Activated CD4-positive, alpha-beta T cell treated with anti-CD3 and anti-CD28 coated beads, Interleukin-2, amount 10 ng/mL, durations not matched to agents 24 days and 14 days (primary cell): ENCODE results near the gene TRAFD1. TPM values are rescaled to one million over a fixed set of nuclear protein-coding genes. Genes with fewer than 3 reads are reported as not detected.
A peak's percentile ranks its signal among the peaks of the same experiment; 100 is the strongest.
"Not testable (repeated sequence)": the region's sequence is repeated elsewhere in the genome, so short reads cannot be mapped to it uniquely, and the experiment has no call there.

Source experiments
- DNase-seq: peaks from one replicate; pipeline ENCODE4 v3.0.0; 2022
- H3K27ac Mint-ChIP-seq: one replicate; pipeline ENCODE4 v1.8.0; 2022; ENCODE audit warnings: mild to moderate bottlenecking, mixed read lengths
- H3K27me3 Mint-ChIP-seq: one replicate; pipeline ENCODE4 v1.8.0; 2022; ENCODE audit warnings: mixed read lengths
- H3K36me3 Mint-ChIP-seq: one replicate; pipeline ENCODE4 v1.8.0; 2022; ENCODE audit warnings: low read depth, mild to moderate bottlenecking, mixed read lengths
- H3K4me1 Mint-ChIP-seq: one replicate; pipeline ENCODE4 v1.8.0; 2021; ENCODE audit warnings: mixed read lengths
- H3K4me3 Mint-ChIP-seq: one replicate; pipeline ENCODE4 v1.8.0; 2022; ENCODE audit warnings: mild to moderate bottlenecking, moderate library complexity, mixed read lengths
- H3K9me3 Mint-ChIP-seq: one replicate; pipeline ENCODE4 v1.8.0; 2021; ENCODE audit warnings: mixed read lengths
- intact Hi-C: fragments of 100-400 bp; cut with micrococcal nuclease; formaldehyde crosslinking; loops from one replicate; pipeline ENCODE4 v1.15.1; 2023
- total RNA-seq: library from RNA; stranded (reverse); gene quantifications from 2 replicates; pipeline ENCODE4 v1.2.3, GENCODE V29; 2022

The TRAFD1 gene
- total RNA-seq, 1 donor from 2014 or later: 45.6 TPM

DNA sequence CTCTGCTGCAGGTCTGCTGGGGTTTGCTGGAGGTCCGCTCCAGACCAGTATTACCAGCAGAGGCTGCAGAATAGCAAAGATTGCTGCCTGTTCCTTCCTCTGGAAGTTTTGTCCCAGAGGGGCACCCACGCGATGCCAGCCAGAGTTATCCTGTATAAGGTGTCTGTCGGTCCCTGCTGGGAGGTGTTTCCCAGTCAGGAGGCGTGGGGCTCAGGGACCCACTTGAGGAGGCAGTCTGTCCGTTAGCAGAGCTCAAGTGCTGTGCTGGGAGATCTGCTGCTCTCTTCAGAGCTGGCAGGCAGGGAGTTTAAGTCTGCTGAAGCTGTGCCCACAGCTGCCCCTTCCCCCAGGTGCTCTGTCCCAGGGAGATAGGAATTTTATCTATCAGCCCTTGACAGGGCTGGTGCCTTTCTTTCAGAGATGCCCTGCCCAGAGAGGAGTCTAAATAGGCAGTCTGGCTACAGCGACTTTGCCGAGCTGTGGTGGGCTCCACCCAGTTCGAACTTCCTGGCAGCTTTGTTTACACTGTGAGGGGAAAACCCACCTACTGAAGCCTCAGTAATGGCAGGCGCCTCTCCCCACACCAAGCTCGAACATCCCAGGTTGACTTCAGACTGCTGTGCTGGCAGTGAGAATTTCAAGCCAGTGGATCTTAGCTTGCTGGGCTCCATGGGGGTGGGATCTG, 33.2 kb downstream of the TRAFD1 start:
- peak; percentile 79 for DNase-seq
- H3K9me3 Mint-ChIP-seq, intact Hi-C loops, H3K27me3 Mint-ChIP-seq: not testable (repeated sequence)
- Mint-ChIP-seq H3K4me3 (peak overlapping the region; percentile 9), H3K4me1 (peaks cover 29% of the 10 kb centered on the region), H3K36me3 (peaks cover 74% of the 10 kb centered on the region), H3K27ac (peak overlapping the region; percentile 53)

DNA sequence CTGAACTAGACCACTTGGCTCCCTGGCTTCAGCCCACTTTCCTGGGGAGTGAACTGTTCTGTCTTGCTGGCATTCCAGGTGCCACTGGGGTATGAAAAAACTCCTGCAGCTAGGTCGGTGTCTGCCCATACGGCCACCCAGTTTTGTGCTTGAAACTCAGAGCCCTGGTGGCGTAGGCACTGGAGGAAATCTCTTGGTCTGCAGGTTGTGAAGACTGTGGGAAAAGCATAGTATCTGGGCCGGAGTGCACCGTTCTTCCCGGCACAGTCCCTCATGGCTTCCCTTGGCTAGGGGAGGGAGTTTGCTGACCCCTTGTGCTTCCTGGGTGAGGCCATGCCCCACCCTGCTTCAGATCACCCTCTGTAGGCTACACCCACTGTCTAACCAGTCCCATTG, 33.8 kb downstream of the TRAFD1 start:
- no peaks in the 10 kb centered on the region for H3K27me3 Mint-ChIP-seq
- peaks cover 68% of the 10 kb centered on the region for H3K36me3 Mint-ChIP-seq
- peaks cover 10% of the 10 kb centered on the region for H3K9me3 Mint-ChIP-seq
- intact Hi-C loops: no loop called here
- no peak overlapping the region for H3K27ac Mint-ChIP-seq
- DNase-seq: no peak
- H3K4me1 Mint-ChIP-seq: peaks cover 29% of the 10 kb centered on the region
- H3K4me3 Mint-ChIP-seq: peak overlapping the region; percentile 9

DNA sequence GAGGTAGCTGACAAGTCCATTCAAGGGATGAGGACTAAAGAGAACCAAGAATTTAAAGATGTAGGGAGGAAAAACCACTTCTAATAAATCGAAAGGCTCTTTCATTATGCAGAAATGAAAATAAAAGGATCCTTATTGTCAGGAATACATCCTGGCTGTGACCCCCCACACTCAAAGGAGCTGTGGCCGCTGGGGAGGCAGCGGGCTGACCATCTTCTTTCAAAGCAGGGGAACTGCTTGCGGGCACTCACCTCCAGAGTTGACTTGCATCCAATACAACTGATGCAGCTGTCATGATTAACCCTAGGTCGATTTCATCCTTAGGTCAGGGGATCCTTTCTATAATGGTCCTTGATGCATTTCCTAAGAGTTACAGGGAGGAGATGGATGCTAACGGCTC, 35.3 kb downstream of the TRAFD1 start:
- no peak for DNase-seq
- H3K36me3 Mint-ChIP-seq: peaks cover 57% of the 10 kb centered on the region

DNA sequence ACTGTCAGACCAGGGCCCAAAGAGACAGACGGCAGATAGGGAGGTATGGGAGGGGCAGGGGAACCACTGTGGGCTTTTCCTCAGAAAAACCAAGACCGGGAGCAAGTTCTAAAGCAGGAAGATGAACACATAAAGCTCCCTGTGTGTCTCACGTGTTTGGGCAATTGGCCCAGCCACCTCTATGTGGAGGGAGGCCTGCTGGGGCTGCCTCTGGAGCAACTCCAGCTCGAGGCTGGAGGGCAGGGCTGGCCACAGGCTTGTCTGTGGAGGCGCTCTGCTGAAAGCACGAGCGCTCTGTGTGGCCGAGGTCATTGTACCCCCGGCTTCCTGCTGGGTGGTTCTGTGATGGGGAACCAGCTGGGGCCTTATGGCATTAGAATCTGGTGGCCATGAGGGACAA, 36.4 kb downstream of the TRAFD1 start:
- peaks cover 20% of the 10 kb centered on the region for H3K4me1 Mint-ChIP-seq
- peaks cover 47% of the 10 kb centered on the region for H3K36me3 Mint-ChIP-seq
- intact Hi-C loops: no loop called here
- DNase-seq: no peak
- H3K9me3 Mint-ChIP-seq: peaks cover 10% of the 10 kb centered on the region
- H3K4me3 Mint-ChIP-seq: no peak overlapping the region
- H3K27ac Mint-ChIP-seq: peak overlapping the region; percentile 26
- H3K27me3 Mint-ChIP-seq: no peaks in the 10 kb centered on the region

More for the DNA sequence above, 35.3 kb downstream of the TRAFD1 start:
- Mint-ChIP-seq H3K4me1 (peaks cover 26% of the 10 kb centered on the region), H3K27ac (no peak overlapping the region), H3K4me3 (no peak overlapping the region), H3K9me3 (peaks cover 10% of the 10 kb centered on the region), H3K27me3 (no peaks in the 10 kb centered on the region)
- intact Hi-C loops: no loop called here

DNA sequence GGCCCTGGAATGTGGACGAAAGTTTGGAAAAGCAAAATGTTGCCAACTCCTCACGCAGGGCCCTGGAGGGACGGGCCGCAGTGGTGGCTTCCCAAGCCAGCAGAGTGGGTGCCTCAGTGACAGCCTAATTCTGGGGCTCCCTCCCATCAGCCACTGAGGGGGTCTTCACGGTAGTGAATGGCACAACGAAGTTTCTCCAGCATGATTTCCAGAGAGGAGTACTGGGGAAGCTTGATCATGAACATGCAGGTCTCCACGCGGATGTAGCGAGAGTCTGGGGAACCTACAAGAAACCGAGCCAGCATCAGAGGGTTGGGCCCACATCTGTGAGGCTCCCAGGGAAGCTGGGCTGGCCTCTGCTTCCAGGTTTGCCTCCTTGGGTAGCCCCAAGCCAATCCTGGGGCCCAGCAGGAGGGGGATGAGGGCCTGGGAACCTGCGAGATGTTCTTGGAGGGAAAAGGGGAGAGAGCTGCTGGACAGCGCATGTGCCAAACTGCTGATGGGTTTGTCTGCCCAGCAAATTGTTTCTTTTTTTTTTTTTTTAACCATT, 37.0 kb downstream of the TRAFD1 start:
- Mint-ChIP-seq H3K27ac (no peak overlapping the region), H3K9me3 (peaks cover 10% of the 10 kb centered on the region), H3K4me3 (no peak overlapping the region), H3K36me3 (peaks cover 41% of the 10 kb centered on the region), H3K27me3 (no peaks in the 10 kb centered on the region), H3K4me1 (peaks cover 20% of the 10 kb centered on the region)
- intact Hi-C loops: no loop called here
- DNase-seq: no peak

DNA sequence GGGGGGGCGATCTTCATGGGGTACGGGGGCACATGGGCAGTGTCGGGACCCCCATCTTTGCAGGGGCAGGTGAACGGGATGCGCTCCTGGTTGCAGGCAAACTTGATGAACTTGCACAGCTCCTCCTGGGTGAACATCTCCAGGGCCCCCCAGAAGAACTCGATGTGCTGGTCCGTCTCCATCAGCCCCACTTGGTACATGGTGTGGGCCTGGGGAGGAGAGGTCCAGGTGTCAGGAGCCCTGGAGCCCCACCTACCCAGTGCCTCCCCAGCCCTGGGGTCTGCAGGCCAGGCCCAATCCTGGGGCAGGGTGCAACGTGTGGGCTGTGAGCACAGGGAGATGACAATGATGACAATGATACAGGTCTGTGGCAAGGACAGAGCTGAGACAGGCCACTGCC, 37.7 kb downstream of the TRAFD1 start:
- H3K9me3 Mint-ChIP-seq: peaks cover 4% of the 10 kb centered on the region
- H3K4me3 Mint-ChIP-seq: no peak overlapping the region
- peaks cover 33% of the 10 kb centered on the region for H3K36me3 Mint-ChIP-seq
- intact Hi-C loops: no loop called here
- no peak overlapping the region for H3K27ac Mint-ChIP-seq
- no peaks in the 10 kb centered on the region for H3K27me3 Mint-ChIP-seq
- peaks cover 14% of the 10 kb centered on the region for H3K4me1 Mint-ChIP-seq
- no peak for DNase-seq

DNA sequence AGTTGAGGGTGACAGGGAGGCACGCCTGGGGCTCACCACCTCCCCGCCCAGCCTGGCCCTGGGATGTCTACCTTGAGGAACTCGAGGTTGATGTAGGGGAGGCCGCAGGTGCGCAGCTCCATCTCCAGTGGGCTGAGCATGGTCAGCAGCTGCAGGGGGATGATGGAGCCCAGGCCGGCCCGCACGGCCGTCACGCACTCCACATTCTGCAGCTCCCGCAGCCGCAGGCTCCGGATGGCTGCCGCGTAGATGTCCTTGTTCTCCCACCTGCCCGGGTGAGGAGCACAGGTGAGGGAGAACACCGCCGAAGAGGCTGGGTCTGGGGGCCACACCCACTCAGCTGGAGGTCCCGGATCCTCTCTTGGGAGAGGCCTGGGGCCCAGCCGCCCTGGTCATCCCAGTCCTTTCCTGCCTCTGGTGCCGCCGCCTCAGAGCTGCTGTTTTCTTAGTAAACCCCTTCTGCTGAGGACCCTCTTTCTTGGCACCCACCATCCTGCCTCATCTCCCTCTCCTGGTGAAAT, 38.2 kb downstream of the TRAFD1 start:
- Mint-ChIP-seq H3K27me3 (no peaks in the 10 kb centered on the region), H3K27ac (no peak overlapping the region), H3K9me3 (no peaks in the 10 kb centered on the region), H3K36me3 (peaks cover 28% of the 10 kb centered on the region), H3K4me3 (no peak overlapping the region), H3K4me1 (peaks cover 9% of the 10 kb centered on the region)
- intact Hi-C loops: no loop called here
- no peak for DNase-seq

DNA sequence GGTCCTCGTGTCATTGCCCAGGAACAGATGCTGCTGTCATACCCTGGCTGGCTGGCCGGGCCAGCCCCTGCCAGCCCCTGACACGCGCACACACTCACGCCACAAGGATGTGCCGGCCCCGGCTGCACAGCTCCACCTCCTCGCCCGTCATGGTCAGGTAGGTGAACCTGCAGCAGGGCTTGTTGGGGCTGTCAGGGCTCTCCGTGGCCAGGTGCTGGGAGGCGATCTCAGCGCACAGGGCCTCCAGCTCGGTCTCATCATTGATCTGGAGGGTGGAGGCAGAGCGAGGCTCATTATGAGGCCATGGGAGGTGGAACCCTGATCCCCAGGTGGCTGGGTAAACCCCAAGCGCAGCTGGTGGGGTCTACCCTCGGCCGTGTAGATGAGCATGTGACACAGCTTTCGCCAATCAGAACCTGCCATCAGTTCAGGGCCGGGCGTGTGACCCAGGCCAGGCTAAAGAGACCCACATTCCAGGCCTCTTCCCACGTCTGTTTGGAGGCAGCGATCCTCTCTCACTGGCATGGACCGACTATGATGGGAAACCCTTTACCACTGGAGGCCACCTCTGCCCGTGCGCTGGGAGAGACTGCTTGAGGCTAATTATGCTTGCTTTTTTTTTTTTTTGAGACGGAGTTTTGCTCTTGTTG, 38.8 kb downstream of the TRAFD1 start:
- no peak for DNase-seq
- Mint-ChIP-seq H3K36me3 (peaks cover 22% of the 10 kb centered on the region), H3K27me3 (no peaks in the 10 kb centered on the region), H3K4me3 (no peak overlapping the region), H3K27ac (no peak overlapping the region), H3K9me3 (no peaks in the 10 kb centered on the region), H3K4me1 (peaks cover 4% of the 10 kb centered on the region)
- intact Hi-C loops: no loop called here

DNA sequence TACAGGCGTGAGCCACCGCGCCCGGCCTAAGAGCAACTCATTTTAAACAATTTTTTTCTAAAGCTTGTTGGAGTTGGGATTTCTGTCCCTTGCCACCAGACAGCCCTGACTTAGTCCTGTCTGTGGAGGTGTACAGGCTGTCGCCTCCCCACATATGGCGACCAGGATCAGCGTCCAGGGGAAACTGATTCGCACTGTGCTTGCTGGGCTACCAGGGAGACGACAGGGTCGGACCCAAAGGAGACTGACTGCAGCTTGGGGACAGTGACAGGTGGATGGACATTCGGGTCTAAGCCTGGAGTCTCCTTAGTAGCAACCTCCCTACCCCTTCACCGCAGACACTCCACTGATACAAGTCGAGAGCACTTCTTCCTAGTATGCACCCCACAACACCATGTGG, 40.3 kb downstream of the TRAFD1 start:
- H3K4me1 Mint-ChIP-seq: peaks cover 3% of the 10 kb centered on the region
- intact Hi-C loops: no loop called here
- H3K9me3 Mint-ChIP-seq: no peaks in the 10 kb centered on the region
- H3K27ac Mint-ChIP-seq: no peak overlapping the region
- no peaks in the 10 kb centered on the region for H3K27me3 Mint-ChIP-seq
- no peak overlapping the region for H3K4me3 Mint-ChIP-seq
- no peak for DNase-seq
- peaks cover 14% of the 10 kb centered on the region for H3K36me3 Mint-ChIP-seq

DNA sequence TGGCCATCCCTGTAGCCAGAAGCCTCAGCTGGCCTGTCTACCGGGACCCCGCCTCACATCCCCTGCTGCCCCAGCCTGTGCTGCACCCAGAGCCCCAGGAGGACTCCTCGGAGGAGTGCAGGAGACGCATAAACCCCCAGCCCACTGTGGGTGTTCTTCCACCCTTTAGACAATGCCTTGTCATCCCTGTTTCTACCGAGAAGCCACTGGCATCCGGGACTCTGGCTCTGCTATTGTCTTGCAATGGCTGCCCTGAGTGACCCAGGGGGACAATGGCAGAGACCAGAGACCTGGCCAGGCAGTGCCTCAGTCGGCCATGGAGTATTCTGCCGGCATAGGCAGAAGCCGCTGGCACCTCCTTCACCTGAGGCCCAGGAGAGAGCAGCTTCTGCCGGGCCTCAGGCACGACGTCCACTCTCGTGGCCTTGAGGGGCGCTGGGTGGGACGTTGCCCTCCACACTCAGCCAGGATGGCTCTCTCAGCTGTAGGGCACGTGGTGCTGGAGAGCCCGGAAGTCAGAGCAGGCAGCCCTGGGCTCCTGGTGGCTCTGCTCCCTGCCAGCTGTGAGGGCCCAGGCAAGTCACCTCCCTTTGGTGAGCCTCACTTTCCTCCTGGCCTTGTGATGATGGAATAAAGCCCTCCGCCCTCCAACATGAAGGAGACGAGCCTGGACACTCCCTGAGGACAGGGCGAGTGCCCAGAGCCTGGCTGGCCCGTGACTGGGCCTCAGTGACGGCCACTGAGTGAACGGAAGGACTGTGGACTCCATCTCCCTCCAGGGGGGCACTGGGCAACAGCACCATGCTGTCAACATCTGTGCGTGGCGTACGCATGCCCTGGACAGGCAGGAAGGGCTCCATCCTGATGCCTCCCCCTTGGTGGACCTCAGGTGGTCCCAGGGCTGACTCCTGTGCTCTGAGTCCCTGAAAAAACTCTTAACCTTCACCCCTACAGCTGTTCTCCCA, 41.0 kb downstream of the TRAFD1 start:
- peaks cover 3% of the 10 kb centered on the region for H3K4me1 Mint-ChIP-seq
- H3K9me3 Mint-ChIP-seq: no peaks in the 10 kb centered on the region
- no peaks in the 10 kb centered on the region for H3K27me3 Mint-ChIP-seq
- no peak overlapping the region for H3K27ac Mint-ChIP-seq
- no peak overlapping the region for H3K4me3 Mint-ChIP-seq
- H3K36me3 Mint-ChIP-seq: peaks cover 13% of the 10 kb centered on the region
- no peak for DNase-seq
- intact Hi-C loops: no loop called here

DNA sequence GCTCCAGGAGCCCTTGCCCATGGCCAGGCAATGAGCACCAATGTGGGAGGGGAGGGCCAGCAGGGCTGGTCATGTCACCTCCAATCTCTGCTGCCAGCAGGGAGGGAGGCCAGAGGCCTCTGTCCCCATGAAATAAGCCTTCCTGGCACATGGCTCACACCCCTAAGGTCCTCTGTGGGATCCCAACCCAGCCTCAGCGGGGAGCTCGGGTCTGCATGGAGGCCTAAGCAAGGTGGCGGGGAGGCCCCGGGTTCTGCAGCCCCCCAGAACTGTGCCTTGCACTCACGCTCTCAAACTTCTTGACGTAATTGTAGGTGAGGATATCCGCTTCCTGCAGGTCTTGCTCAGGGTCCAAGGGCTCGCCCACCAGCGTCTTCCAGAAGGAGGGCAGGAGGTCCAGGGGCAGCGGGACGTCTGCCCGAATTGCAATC, 41.7 kb downstream of the TRAFD1 start:
- no peaks in the 10 kb centered on the region for H3K27me3 Mint-ChIP-seq
- H3K36me3 Mint-ChIP-seq: peaks cover 9% of the 10 kb centered on the region
- peaks cover 3% of the 10 kb centered on the region for H3K4me1 Mint-ChIP-seq
- H3K27ac Mint-ChIP-seq: no peak overlapping the region
- no peak for DNase-seq
- H3K9me3 Mint-ChIP-seq: no peaks in the 10 kb centered on the region
- intact Hi-C loops: no loop called here
- no peak overlapping the region for H3K4me3 Mint-ChIP-seq

DNA sequence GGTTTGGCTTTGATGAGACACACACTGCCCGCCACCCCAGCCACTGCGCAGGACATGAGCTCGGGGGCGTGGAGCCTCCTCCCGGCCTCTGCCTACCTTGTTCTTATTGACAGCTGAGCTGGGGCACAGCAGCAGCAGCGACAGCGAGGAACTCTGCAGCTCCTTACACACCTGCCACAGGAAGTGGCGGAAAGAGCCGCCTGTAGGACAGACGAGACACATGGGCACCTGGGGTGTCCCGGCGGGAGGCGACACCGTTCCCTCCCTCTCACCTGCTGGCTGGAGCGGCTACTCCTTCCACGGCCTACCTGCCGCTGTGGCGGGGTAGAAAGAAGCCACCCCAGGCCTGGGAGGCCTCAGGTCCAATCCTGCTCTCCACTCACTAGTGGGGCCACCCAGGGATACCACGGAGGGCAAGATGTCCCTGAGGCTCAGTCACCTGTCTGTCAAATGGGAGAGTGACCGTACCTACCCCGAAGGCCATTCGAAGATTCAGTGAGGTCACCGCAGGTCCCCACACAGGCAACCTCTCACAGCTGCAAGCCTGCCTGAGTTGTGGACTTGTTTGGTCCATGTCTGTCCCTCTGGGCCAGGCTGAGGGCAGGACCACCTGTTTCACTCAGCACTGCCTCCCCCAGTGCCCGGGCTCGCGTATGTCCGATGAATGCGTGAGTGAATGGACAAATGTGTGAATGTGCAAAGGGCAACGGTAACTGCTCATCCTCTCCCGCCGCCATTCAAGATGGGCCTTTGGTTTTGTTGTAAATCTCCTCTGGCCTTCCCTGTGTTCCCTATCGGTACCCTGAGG, 42.6 kb downstream of the TRAFD1 start:
- Mint-ChIP-seq H3K27ac (no peak overlapping the region), H3K4me3 (no peak overlapping the region), H3K4me1 (peaks cover 3% of the 10 kb centered on the region), H3K27me3 (no peaks in the 10 kb centered on the region), H3K9me3 (no peaks in the 10 kb centered on the region), H3K36me3 (peaks cover 13% of the 10 kb centered on the region)
- intact Hi-C loops: no loop called here
- DNase-seq: no peak

DNA sequence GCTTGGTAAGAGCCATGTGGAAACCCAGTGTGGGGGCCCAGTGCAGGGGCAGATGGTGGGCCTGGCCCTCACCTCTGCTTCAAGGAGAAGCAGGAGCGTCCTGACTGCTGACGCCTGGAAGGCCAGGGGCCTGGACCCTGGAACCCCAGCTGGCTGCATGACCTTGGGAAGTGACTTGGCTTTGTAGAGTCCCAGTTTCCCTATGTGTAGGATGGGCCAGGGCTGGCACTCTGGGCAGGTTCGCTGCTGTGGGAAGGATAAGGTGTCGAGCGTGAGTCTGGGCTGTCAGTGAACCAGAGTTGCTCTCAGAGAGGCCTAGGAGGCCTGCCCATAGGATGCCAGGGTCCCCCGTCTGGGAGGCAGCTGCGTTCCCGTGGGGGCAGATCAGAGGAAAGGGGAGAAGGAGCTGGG, 43.2 kb downstream of the TRAFD1 start:
- peaks cover 13% of the 10 kb centered on the region for H3K36me3 Mint-ChIP-seq
- H3K27ac Mint-ChIP-seq: no peak overlapping the region
- H3K9me3 Mint-ChIP-seq: no peaks in the 10 kb centered on the region
- no peaks in the 10 kb centered on the region for H3K27me3 Mint-ChIP-seq
- peaks cover 3% of the 10 kb centered on the region for H3K4me1 Mint-ChIP-seq
- intact Hi-C loops: no loop called here
- no peak for DNase-seq
- H3K4me3 Mint-ChIP-seq: no peak overlapping the region
